Adrenal gland (tissue), 5 donors: ENCODE results near the gene AMPD1.

Experiments
- POLR2A ChIP-seq, 2 donors: fragments of 450-650 bp; IDR thresholded peaks; one replicate each; pipeline ENCODE4 v1.6.1; 2017; ENCODE audit warnings: antibody characterized with exemption in 2 of 2, mild to moderate bottlenecking in 2 of 2, moderate library complexity in 1 of 2
- TF ChIP-seq, protein P1 (sequence below), 6 experiments: fragments of 450-650 bp in 4 of 6; fragments of 200-600 bp in 2 of 6; sonication (generic) in 1 of 6; IDR thresholded peaks; 1 replicate in 5 of 6; 2 replicates in 1 of 6; pipeline versions ENCODE4 v1.5.1 to v1.8.0; 2016 to 2021; ENCODE audit warnings: antibody characterized with exemption in 6 of 6, mild to moderate bottlenecking in 2 of 6, moderate library complexity in 1 of 6
- donor health status: DM: no; HTN: no; CAD: no.

DNA sequence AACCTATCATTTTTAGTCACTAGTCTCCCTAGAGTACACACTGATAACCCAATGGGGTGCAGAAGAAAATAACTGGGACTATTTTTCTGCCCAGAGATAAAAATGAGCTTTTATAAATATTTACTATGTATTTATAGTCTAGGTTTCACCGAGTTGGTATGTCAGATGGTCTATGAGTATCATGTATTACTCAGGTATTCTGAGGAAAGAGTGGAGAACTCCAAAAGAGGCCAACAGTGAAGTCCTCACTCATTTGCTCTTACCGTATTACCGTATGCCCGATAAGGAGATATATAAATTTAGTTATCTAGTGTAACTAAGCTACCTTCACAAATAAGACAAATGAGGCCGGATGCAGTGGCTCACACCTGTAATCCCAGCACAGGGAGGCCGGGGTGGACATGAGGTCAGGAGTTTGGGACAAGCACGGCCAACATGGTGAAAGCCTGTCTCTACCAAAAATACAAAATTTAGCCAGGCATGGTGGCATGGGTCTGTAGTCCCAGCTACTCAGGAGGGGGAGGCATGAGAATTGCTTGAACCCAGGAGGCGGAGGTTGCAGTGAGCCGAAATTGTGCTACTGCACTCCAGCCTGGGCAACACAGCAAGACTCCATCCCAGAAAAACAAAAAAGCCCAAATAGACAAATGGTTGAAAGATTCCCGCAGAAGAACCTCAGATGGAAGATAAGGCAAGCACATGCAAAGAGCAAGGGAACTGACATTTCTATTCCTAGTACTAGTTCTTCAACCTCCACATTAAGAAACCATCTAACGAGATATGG is 46.8 kb upstream of the AMPD1 start:
- TF ChIP-seq POLR2A (IDR thresholded peaks at IDR 0.05): no peak
- TF ChIP-seq, protein P1, sequence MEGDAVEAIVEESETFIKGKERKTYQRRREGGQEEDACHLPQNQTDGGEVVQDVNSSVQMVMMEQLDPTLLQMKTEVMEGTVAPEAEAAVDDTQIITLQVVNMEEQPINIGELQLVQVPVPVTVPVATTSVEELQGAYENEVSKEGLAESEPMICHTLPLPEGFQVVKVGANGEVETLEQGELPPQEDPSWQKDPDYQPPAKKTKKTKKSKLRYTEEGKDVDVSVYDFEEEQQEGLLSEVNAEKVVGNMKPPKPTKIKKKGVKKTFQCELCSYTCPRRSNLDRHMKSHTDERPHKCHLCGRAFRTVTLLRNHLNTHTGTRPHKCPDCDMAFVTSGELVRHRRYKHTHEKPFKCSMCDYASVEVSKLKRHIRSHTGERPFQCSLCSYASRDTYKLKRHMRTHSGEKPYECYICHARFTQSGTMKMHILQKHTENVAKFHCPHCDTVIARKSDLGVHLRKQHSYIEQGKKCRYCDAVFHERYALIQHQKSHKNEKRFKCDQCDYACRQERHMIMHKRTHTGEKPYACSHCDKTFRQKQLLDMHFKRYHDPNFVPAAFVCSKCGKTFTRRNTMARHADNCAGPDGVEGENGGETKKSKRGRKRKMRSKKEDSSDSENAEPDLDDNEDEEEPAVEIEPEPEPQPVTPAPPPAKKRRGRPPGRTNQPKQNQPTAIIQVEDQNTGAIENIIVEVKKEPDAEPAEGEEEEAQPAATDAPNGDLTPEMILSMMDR (IDR thresholded peaks at IDR 0.05): no peak
